A673 (cell line): ENCODE measurements around the gene DEPDC7. TPM values are rescaled to one million over a fixed set of nuclear protein-coding genes. Genes with fewer than 3 reads are reported as not detected.

Experiments used
- BruUV-seq: library from RNA; stranded (reverse); fragments of 400-500 nt; replicated peaks from 2 replicates; lab custom pipeline; 2021; lab: Mats Ljungman, UMichigan
- CTCF ChIA-PET: fragments of 300-600 bp; sonication (Branson Sonifier 250); formaldehyde crosslinking; loops from one replicate; lab custom pipeline; 2022; ENCODE audit warnings: antibody characterized with exemption; lab: Charles Lee
- POLR2A ChIA-PET: fragments of 300-600 bp; sonication (Branson Sonifier 250); formaldehyde crosslinking; loops from one replicate; lab custom pipeline; 2022; ENCODE audit warnings: antibody characterized with exemption; ENCODE audit not compliant: low non-redundant PET; lab: Charles Lee
- DNase-seq: peaks from one replicate; pipeline ENCODE4 v3.0.0-alpha.2; 2015; ENCODE audit warnings: low spot score
- H3K27ac ChIP-seq: fragments of 200-600 bp; sonication (generic); 2 replicates; pipeline ENCODE4 v1.5.1; 2016; ENCODE audit warnings: mixed run types, low read depth, mild to moderate bottlenecking, mixed read lengths, antibody characterized with exemption, low read length; ENCODE audit not compliant: poor library complexity, severe bottlenecking
- H3K27me3 ChIP-seq: fragments of 200-600 bp; sonication (generic); replicated peaks from 2 replicates; pipeline ENCODE4 v1.6.1; 2017; ENCODE audit warnings: mixed run types, low read depth, mild to moderate bottlenecking, mixed read lengths, antibody characterized with exemption, low read length; ENCODE audit not compliant: insufficient read depth, poor library complexity
- H3K36me3 ChIP-seq: fragments of 200-600 bp; sonication (generic); 2 replicates; pipeline ENCODE4 v1.6.1; 2016; ENCODE audit warnings: mixed run types, mild to moderate bottlenecking, mixed read lengths, antibody characterized with exemption, low read length; ENCODE audit not compliant: insufficient read depth, poor library complexity, severe bottlenecking
- H3K4me1 ChIP-seq: fragments of 200-600 bp; sonication (generic); 2 replicates; pipeline ENCODE4 v1.6.1; 2017; ENCODE audit warnings: mixed run types, mild to moderate bottlenecking, mixed read lengths, antibody characterized with exemption, low read length; ENCODE audit not compliant: insufficient read depth, poor library complexity, severe bottlenecking
- H3K4me3 ChIP-seq: fragments of 200-600 bp; sonication (generic); 2 replicates; pipeline ENCODE4 v1.5.1; 2016; ENCODE audit warnings: low read depth, mixed run types, mild to moderate bottlenecking, mixed read lengths, low read length; ENCODE audit not compliant: poor library complexity, severe bottlenecking
- H3K9me3 ChIP-seq: fragments of 200-600 bp; sonication (generic); 2 replicates; pipeline ENCODE4 v1.6.1; 2016; ENCODE audit warnings: mixed run types, low read depth, mild to moderate bottlenecking, mixed read lengths, antibody characterized with exemption, low read length; ENCODE audit not compliant: poor library complexity, severe bottlenecking
- CTCF ChIP-seq: fragments of 300-800, 200-600 bp; sonication (generic); conservative IDR thresholded peaks from 2 replicates; pipeline ENCODE4 v1.5.1; 2017; ENCODE audit warnings: low read depth, mild to moderate bottlenecking, antibody characterized with exemption, low read length, moderate library complexity, mixed read lengths
- EZH2 ChIP-seq: fragments of 200-600 bp; sonication (generic); IDR thresholded peaks from 2 replicates; pipeline ENCODE4 v1.6.1; 2017; ENCODE audit warnings: borderline replicate concordance, low read depth, mild to moderate bottlenecking, mixed read lengths, antibody characterized with exemption, low read length; ENCODE audit not compliant: poor library complexity, severe bottlenecking
- intact Hi-C: fragments of 100-400 bp; cut with micrococcal nuclease; formaldehyde crosslinking; loops from one replicate; pipeline ENCODE4 v1.10.0; 2022; ENCODE audit not compliant: unreplicated experiment
- total RNA-seq: library from RNA; stranded (reverse); gene quantifications from 2 replicates; pipeline ENCODE4 v1.2.3, GENCODE V29; 2021

DEPDC7 gene
- total RNA-seq, 1 experiment from 2014 or later: 11.4 TPM

- Histone ChIP-seq H3K27ac (no peak overlapping the region), H3K27me3 (no peaks in the 10 kb centered on the region), H3K36me3 (peaks cover under 1% of the 10 kb centered on the region), H3K4me1 (peaks cover 52% of the 10 kb centered on the region), H3K9me3 (no peaks in the 10 kb centered on the region), H3K4me3 (no peak overlapping the region)
- ChIA-PET CTCF (no interaction called here), POLR2A (no interaction called here)
- DNase-seq: no peak
- intact Hi-C loops: no loop called here
- no peak for TF ChIP-seq CTCF
- TF ChIP-seq EZH2: no peak
- BruUV-seq: no TSS peak
These were observed 47.7 kb downstream of the DEPDC7 start for GRCh38 chr11:33063326-33063881.

- DNase-seq: peak; percentile 70
- POLR2A ChIA-PET: no interaction called here
- Histone ChIP-seq H3K27me3 (no peaks in the 10 kb centered on the region), H3K4me3 (no peak overlapping the region), H3K27ac (peak overlapping the region; percentile 0), H3K4me1 (peaks cover 43% of the 10 kb centered on the region), H3K9me3 (no peaks in the 10 kb centered on the region), H3K36me3 (peaks cover 7% of the 10 kb centered on the region)
- BruUV-seq: no TSS peak
- CTCF ChIA-PET: interaction anchor here (1.6 to 2.5 kb wide), 3 partner anchors 9 to 225 kb away, joined by 4 to 16 read pairs (median 6); no protein-coding TSS in a partner anchor
- intact Hi-C loops: loop anchor here (2.0 kb wide), 1 partner anchor 315 kb away; no protein-coding TSS in a partner anchor
- no peak for TF ChIP-seq EZH2
- TF ChIP-seq CTCF: no peak
These were observed 48.6 kb downstream of the DEPDC7 start for GRCh38 chr11:33064033-33064825.

- CTCF ChIA-PET: interaction anchor here (0.8 to 2.5 kb wide), 7 partner anchors 10 to 255 kb away, joined by 4 to 16 read pairs (median 6); no protein-coding TSS in a partner anchor
- peaks cover 37% of the 10 kb centered on the region for H3K4me1 ChIP-seq
- H3K4me3 ChIP-seq: no peak overlapping the region
- no peak for DNase-seq
- BruUV-seq: no TSS peak
- no peaks in the 10 kb centered on the region for H3K9me3 ChIP-seq
- TF ChIP-seq CTCF: no peak
- H3K27me3 ChIP-seq: no peaks in the 10 kb centered on the region
- no peak overlapping the region for H3K27ac ChIP-seq
- intact Hi-C loops: loop anchor here (1.0 to 5.0 kb wide), 5 partner anchors 105 to 316 kb away; partner anchors contain the start of gene QSER1
- POLR2A ChIA-PET: no interaction called here
- peaks cover 7% of the 10 kb centered on the region for H3K36me3 ChIP-seq
These were observed 49.2 kb downstream of the DEPDC7 start for GRCh38 chr11:33064866-33065265.
